HUES48 (cell line): ENCODE results near the gene HECA.
"Not testable (repeated sequence)": the region's sequence is repeated elsewhere in the genome, so short reads cannot be mapped to it uniquely, and the experiment has no call there.

Source experiments
- H3K27ac ChIP-seq: one replicate; pipeline ENCODE4 v1.7.0; 2013; ENCODE audit warnings: low read depth, low read length, inconsistent platforms
- H3K27me3 ChIP-seq: 2 replicates; pipeline ENCODE4 v1.6.1; 2013; ENCODE audit warnings: mild to moderate bottlenecking, low read length; ENCODE audit not compliant: control insufficient read depth, insufficient read depth
- H3K36me3 ChIP-seq: 2 replicates; pipeline ENCODE4 v1.6.1; 2013; ENCODE audit warnings: low read length; ENCODE audit not compliant: control insufficient read depth, insufficient read depth
- H3K4me1 ChIP-seq: 2 replicates; pipeline ENCODE4 v1.6.1; 2013; ENCODE audit warnings: mild to moderate bottlenecking, low read length; ENCODE audit not compliant: control insufficient read depth, insufficient read depth
- H3K4me3 ChIP-seq: 2 replicates; pipeline ENCODE4 v1.5.1; 2013; ENCODE audit warnings: mild to moderate bottlenecking, low read depth, low read length
- H3K9ac ChIP-seq: 2 replicates; pipeline ENCODE4 v1.6.1; 2013; ENCODE audit warnings: mild to moderate bottlenecking, low read depth, low read length, moderate library complexity
- H3K9me3 ChIP-seq: 2 replicates; pipeline ENCODE4 v1.6.1; 2013; ENCODE audit warnings: low read length; ENCODE audit not compliant: control insufficient read depth, insufficient read depth

The HECA gene

DNA sequence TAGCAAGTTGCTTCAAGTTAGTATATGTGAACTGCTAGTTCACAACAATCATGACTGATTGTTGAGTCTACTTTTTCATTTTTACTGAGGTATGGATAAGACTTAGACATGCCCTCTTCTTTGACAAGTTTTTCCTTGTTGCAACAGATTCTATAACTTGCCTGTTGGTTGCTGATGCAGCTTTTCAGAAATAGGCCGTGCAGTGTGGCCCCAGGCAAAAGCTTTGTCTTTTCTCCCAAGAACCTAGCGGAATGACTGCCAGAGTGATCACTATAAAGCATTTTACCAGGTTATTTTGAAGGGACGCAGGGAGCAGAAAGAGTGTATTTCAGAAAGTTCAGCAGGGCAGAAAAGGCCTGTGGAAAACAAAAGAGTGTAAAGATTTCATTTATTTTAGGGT, 16.0 kb downstream of the HECA start:
- Histone ChIP-seq H3K4me1 (peaks cover 15% of the 10 kb centered on the region), H3K4me3 (no peak overlapping the region), H3K36me3 (no peaks in the 10 kb centered on the region), H3K27ac (no peak overlapping the region), H3K9ac (no peak overlapping the region), H3K9me3 (no peaks in the 10 kb centered on the region), H3K27me3 (no peaks in the 10 kb centered on the region)

DNA sequence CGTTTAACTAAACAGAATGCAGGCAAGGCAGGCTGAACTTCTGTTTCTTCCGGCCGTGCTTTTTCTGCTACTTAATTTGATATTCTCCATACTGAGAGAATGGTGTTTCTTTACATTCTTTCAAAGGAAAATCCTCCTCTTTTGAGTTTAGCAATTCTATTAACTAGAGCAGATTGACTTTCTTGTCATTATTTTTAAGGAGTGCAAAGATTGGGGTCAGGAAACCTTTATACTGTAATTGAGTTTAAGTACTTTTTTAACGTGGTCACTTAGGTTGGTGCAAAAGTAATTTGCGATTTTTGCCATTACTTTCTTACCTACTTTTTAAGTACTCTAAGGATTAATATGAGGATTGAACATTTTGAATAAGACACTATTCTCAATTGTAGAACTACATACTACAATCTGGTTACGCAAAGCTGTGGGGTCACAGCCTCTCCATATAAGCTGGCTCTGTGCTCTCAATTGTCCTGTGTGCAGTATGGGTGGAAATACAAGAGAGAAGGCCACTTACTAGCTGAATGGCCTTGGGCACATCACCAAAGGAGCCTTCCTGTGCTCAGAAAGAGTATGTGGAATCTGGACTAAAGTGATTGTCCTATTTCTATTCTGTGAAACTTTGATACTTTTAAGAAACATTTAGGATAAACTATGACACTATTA, 16.7 kb downstream of the HECA start:
- no peak overlapping the region for H3K9ac ChIP-seq
- H3K27ac ChIP-seq, result no peak overlapping the region
- H3K36me3 ChIP-seq, result no peaks in the 10 kb centered on the region
- H3K4me3 ChIP-seq, result no peak overlapping the region
- no peaks in the 10 kb centered on the region for H3K27me3 ChIP-seq
- peaks cover 15% of the 10 kb centered on the region for H3K4me1 ChIP-seq
- no peaks in the 10 kb centered on the region for H3K9me3 ChIP-seq

DNA sequence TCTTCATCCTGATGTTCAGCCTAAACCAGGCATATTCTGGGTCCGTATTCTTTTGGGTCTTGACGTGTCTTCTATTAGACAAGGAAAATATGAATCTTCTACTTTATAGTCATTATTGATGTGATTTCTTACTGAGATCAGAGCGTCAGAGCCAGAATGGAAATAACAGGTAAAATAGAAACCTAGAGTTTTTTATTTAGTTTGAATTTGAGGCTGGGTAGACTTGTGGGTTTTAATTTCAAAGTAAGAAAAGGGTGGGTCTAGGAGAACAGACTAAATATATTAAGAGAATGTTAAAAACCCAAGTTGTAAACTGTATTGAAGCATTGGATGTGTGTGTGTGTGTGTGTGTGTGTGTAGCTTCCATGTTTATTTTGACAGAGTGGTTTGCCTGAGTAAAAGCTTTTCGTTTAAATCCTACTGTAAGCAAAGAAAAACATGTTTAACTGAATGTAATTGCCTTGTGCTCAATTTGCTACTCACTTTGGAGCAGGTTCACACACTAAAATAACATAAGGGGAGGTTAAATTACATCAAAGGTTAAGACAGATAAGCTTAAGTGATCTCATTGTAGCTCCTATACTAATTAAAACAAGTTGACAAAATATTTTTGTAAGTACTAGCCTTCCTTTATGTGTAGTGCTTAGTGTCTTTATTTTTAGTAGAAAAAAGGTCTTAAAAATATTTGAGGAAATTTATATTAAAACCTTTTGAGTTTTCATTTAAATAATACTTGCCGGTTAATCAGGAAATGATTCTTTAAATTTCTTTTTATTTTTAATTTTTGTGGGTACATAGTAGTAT, 17.4 kb downstream of the HECA start:
- Histone ChIP-seq H3K27me3 (no peaks in the 10 kb centered on the region), H3K4me1 (peaks cover 15% of the 10 kb centered on the region), H3K36me3 (no peaks in the 10 kb centered on the region), H3K9me3 (no peaks in the 10 kb centered on the region), H3K27ac (no peak overlapping the region), H3K9ac (no peak overlapping the region), H3K4me3 (no peak overlapping the region)

DNA sequence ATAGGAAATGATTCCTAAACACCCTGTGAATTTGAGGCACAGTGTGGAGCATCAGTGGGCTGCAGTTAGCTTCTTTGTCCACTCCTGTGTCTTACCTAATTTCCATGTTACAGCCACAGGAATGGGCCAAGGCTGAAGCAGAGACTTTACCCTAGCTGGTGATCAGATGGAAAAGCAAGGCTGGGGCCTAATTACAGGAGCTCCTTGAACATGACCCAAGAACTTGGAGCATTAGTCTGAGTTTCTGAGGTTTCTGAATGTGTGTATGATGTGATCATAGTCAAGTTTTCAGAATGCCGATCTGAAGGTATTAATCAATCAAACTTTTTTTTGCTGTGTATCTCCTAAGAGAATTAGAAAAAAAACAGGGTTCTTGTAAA, 18.0 kb downstream of the HECA start:
- Histone ChIP-seq H3K4me3 (no peak overlapping the region), H3K27me3 (no peaks in the 10 kb centered on the region), H3K36me3 (no peaks in the 10 kb centered on the region), H3K9me3 (no peaks in the 10 kb centered on the region), H3K27ac (no peak overlapping the region), H3K4me1 (peaks cover 15% of the 10 kb centered on the region), H3K9ac (no peak overlapping the region)

DNA sequence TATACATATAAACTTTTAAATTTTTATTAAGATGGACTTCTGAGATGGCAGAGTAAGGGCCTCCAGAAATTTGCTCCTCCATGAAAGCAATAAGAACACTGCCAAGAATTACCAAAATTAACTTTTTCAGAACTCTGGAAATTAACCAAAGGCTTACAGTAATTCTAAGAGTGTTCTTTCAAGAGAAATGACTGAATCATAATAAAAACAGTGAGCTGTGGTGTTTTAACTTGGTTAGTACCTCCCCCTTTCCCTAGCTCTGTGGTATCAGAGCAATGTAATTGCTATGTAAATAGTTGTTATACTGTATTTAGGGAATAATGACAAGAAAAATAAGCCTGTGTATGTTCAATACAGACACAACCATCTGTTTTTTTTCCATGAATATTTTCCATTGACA, 19.0 kb downstream of the HECA start:
- Histone ChIP-seq H3K27ac (no peak overlapping the region), H3K9me3 (no peaks in the 10 kb centered on the region), H3K36me3 (no peaks in the 10 kb centered on the region), H3K9ac (no peak overlapping the region), H3K4me1 (peaks cover 15% of the 10 kb centered on the region), H3K4me3 (no peak overlapping the region), H3K27me3 (no peaks in the 10 kb centered on the region)

DNA sequence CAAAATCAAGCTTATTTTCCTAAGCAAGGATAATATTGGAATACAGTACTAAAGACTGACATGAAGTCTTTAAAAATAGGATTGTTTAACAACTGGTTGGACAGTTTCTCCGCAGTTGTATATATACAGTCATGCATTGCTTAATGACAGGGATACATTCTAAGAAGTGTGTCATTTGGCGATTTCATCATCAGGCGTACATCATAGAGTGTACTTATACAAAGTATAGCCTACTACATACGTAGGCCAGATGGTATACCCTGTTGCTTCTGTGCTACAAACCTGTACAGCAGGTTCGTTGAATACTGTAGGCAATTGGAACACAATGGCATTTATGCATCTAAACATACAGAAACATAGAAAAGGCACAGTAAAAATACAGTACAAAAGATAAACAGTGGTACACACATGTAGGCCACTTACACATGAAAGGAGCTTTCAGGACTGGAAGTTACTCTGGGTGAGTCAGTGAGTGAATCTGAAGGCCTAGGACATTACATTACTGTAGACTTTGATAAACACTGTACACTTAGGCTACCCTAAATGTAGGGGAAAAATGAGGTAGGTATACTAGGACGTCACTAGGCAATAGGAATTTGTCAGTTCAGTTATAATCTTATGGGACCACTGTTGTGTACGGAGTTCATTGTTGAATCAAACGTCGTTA, 20.1 kb downstream of the HECA start:
- Histone ChIP-seq H3K9ac (no peak overlapping the region), H3K27me3 (no peaks in the 10 kb centered on the region), H3K4me1 (peaks cover 9% of the 10 kb centered on the region; the same call in 1 of the 2 replicates), H3K4me3 (no peak overlapping the region), H3K9me3 (no peaks in the 10 kb centered on the region), H3K27ac (no peak overlapping the region), H3K36me3 (no peaks in the 10 kb centered on the region)

DNA sequence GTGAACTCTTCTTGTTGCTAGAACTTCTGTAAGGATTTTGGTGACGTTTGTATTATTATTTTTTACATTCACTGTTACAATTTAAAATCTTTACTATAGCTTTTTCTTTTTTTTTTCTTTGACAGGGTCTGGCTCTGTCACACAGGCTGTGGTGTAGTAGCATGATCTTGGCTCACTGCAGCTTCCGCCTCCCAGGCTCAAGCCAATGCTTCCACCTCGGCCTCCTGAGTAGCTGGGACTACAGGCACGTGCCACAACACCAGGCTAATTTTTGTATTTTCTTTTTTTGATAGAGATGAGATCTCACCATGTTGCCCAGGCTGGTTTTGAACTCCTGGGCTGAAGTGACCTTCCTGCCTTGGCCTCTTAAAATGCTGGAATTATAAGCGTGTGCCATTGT, 21.2 kb downstream of the HECA start:
- Histone ChIP-seq H3K9ac (no peak overlapping the region), H3K27ac (no peak overlapping the region), H3K4me3 (no peak overlapping the region), H3K36me3 (no peaks in the 10 kb centered on the region), H3K27me3 (no peaks in the 10 kb centered on the region), H3K4me1 (peaks cover 5% of the 10 kb centered on the region; the same call in 1 of the 2 replicates), H3K9me3 (no peaks in the 10 kb centered on the region)

DNA sequence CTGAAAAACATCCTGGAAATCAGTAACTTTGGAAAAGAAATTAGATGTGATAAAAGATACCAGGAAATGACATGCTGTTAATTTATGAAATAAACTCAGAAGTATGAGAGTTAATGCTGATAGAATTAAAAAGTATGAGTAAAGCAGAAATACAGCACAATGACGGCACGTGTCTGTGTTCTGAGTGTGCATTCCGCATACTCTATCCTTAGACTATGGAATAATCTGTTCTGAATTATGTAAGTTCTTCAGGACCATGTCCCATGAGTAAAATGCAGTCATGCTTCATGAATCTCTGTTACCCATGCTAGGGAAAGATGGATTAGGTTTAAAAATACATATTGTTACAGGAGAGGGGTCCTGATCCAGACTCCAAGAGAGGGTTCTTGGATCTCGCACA, 21.7 kb downstream of the HECA start:
- H3K9ac ChIP-seq, result no peak overlapping the region
- no peaks in the 10 kb centered on the region for H3K36me3 ChIP-seq
- no peak overlapping the region for H3K27ac ChIP-seq
- peaks cover 2% of the 10 kb centered on the region for H3K4me1 ChIP-seq
- no peak overlapping the region for H3K4me3 ChIP-seq
- no peaks in the 10 kb centered on the region for H3K27me3 ChIP-seq
- H3K9me3 ChIP-seq, result no peaks in the 10 kb centered on the region

DNA sequence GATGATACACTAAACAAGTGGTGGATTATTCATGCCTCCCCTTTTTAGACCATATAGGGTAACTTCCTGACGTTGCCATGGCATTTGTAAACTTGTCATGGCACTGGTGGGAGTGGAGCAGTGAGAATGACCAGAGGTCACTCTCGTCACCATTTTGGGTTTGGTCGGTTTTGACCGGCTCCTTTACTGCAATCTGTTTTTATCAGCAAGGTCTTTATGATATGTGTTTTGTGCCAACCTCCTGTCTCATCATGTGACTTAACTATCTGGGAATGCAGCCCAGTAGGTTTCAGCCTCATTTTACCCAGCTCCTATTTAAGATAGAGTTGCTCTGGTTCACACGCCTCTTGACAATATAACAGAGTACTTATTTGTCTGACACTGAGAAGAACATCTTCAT, 22.2 kb downstream of the HECA start:
- H3K4me1 ChIP-seq, H3K36me3 ChIP-seq, H3K9me3 ChIP-seq, H3K27me3 ChIP-seq, H3K4me3 ChIP-seq, H3K27ac ChIP-seq, H3K9ac ChIP-seq: not testable (repeated sequence)

DNA sequence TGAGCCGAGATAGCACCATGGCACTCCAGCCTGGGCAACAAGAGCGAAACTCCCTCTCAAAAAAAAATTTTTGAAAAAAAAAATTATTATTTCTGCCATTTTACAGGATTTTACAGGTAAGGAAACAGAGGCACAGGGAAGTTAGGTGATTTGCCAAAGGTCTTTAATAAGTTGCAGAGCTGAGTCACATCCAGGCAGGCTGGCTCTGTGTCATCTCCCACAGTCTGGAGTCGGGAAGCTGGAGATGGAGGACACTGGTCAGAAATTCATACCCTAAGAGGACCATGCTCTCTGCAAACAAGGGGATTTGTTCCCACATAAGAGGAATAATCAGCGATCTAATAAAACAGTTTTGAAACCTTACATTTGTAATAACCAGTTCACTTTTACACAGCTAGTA, 24.1 kb downstream of the HECA start:
- Histone ChIP-seq H3K4me3 (no peak overlapping the region), H3K9ac (no peak overlapping the region), H3K27me3 (no peaks in the 10 kb centered on the region), H3K4me1 (peaks cover 5% of the 10 kb centered on the region), H3K36me3 (no peaks in the 10 kb centered on the region), H3K27ac (no peak overlapping the region), H3K9me3 (no peaks in the 10 kb centered on the region)

DNA sequence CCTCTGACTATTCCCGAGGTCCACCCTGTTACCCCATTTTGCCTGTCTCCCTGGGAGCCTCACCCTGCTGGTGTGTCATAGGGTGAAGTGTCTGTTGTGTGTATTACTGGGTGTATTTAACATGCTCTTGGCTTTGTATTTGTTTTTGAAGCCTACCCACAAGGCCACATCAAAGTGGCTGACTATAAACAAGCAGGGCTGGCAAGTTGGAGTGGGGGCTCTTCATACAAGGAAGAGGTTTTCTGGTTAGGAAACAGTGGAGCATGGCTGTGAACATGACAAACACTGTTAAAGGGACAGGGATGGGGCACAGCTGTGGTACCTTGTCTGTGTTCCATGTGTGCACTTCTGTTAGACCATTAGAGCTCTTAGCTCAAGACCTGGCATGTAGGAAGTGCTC, 26.3 kb downstream of the HECA start:
- H3K4me1 ChIP-seq, result peaks cover 5% of the 10 kb centered on the region
- H3K4me3 ChIP-seq, result no peak overlapping the region
- no peaks in the 10 kb centered on the region for H3K36me3 ChIP-seq
- H3K27ac ChIP-seq, result no peak overlapping the region
- H3K9ac ChIP-seq, result no peak overlapping the region
- H3K9me3 ChIP-seq, result no peaks in the 10 kb centered on the region
- no peaks in the 10 kb centered on the region for H3K27me3 ChIP-seq
